ENCODE results near the gene RAPGEF4. TPM values are rescaled to one million over a fixed set of nuclear protein-coding genes. Genes with fewer than 3 reads are reported as not detected.

RAPGEF4 gene
- total and polyA plus RNA-seq, 2 of the 4 experiments (the other 2 are of a cell fraction): 1.7 to 3.2 TPM

GRCh38 chr2:172693037-172693436 is 42.6 kb upstream of the RAPGEF4 start (continued):
- peak; percentile 99 for TF ChIP-seq BHLHE40 (IDR thresholded peaks at IDR 0.05; ENCODE audit: low read depth, low read length)

- Histone ChIP-seq H2BK5ac (ENCODE audit: low read depth, low read length, poor library complexity, severe bottlenecking) (peak overlapping the region; percentile 65), H4K8ac (ENCODE audit: low read depth in 2 of 2, low read length in 2 of 2) (peak overlapping the region; percentile 66 to 82), H3K14ac (replicated peaks; ENCODE audit: low read depth, low read length) (peak overlapping the region; percentile 69), H3K18ac (ENCODE audit: low read depth, low read length) (peak overlapping the region; percentile 87), H3K4ac (ENCODE audit: low read depth, low read length) (peak overlapping the region; percentile 90), H3K9ac (ENCODE audit: low read depth, low read length) (no peak overlapping the region), H2BK20ac (ENCODE audit: low read depth, low read length) (peak overlapping the region; percentile 95), H3K23ac (ENCODE audit: low read depth, low read length) (peak overlapping the region; percentile 72), H3K27ac (ENCODE audit: insufficient read depth, low read length) (peak overlapping the region; percentile 61), H4K5ac (ENCODE audit: low read depth, low read length) (peak overlapping the region; percentile 65), H3K36me3 (ENCODE audit: control insufficient read depth, insufficient read depth, low read length) (no peaks in the 10 kb centered on the region), H3K27me3 (ENCODE audit: control insufficient read depth, insufficient read depth, low read length) (no peaks in the 10 kb centered on the region), H2AFZ (replicated peaks; ENCODE audit: low read length, poor library complexity) (peak overlapping the region; percentile 49), H2BK15ac (ENCODE audit: low read depth, low read length) (peak overlapping the region; percentile 96), H4K20me1 (ENCODE audit: insufficient read depth, low read length) (no peaks in the 10 kb centered on the region), H2BK120ac (ENCODE audit: low read depth, low read length) (peak overlapping the region; percentile 90), H3K4me2 (ENCODE audit: low read depth, low read length) (no peak overlapping the region), H3K9me3 (ENCODE audit: control insufficient read depth, insufficient read depth, low read length) (no peaks in the 10 kb centered on the region), H4K91ac (ENCODE audit: insufficient read depth, low read depth, low read length) (peak overlapping the region; percentile 90), H3K79me1 (ENCODE audit: low read depth in 1 of 2, low read length in 2 of 2) (peaks cover 3 to 14% of the 10 kb centered on the region in 2 experiments; a peak in 2 of 4 replicates), H2AK5ac (ENCODE audit: low read depth, low read length) (peak overlapping the region; percentile 93), H2AK9ac (replicated peaks; ENCODE audit: low read depth, low read length, poor library complexity) (peak overlapping the region; percentile 85), H3K4me3 (ENCODE audit: insufficient read depth, low read depth, low read length) (no peak overlapping the region), H3K4me1 (ENCODE audit: control insufficient read depth, insufficient read depth, low read length) (peaks cover 15% of the 10 kb centered on the region), H3K56ac (ENCODE audit: extremely low read depth, insufficient read depth, low read length) (peak overlapping the region; percentile 59), H3K9me1 (ENCODE audit: insufficient read depth, low read length) (peaks cover 22% of the 10 kb centered on the region)
- in situ Hi-C loops (cut with MboI; ENCODE audit: low sequenced_read_pairs): no loop called here
- no CpG with 5 or more reads among the region's 8 CpGs for WGBS, 2 experiments (ENCODE audit: extremely low coverage in 2 of 2, insufficient read length in 1 of 2)
- ATAC-seq (ENCODE audit: low read depth) (no peak), DNase-seq (no peak)
- intact Hi-C loops (cut with micrococcal nuclease): loop anchor here (2.0 kb wide), 1 partner anchor 39 kb away; no protein-coding TSS in a partner anchor
- dilution Hi-C loops (cut with HindIII; ENCODE audit: low sequenced_read_pairs, unreplicated experiment): no loop called here
- POLR2A ChIA-PET (ENCODE audit: unreplicated experiment): no interaction called here
- TF ChIP-seq CTCF (conservative IDR thresholded peaks at IDR 0.05; ENCODE audit: low read depth, low read length): no peak
- TF ChIP-seq CEBPB (IDR thresholded peaks at IDR 0.05; ENCODE audit: low read depth, low read length): 0 out of 2 replicates have a peak, but pooled peaks have one; percentile 6
- no peak for TF ChIP-seq RAD21 (IDR thresholded peaks at IDR 0.05; ENCODE audit: low read length)
- TF ChIP-seq FOS (IDR thresholded peaks at IDR 0.05; ENCODE audit: low read depth, low read length): no peak
- no peak for TF ChIP-seq MAFK (IDR thresholded peaks at IDR 0.05; ENCODE audit: low read depth, low read length)
- no peak for TF ChIP-seq MAZ (IDR thresholded peaks at IDR 0.05; ENCODE audit: borderline replicate concordance, low read depth, low read length)
- TF ChIP-seq RCOR1 (IDR thresholded peaks at IDR 0.05; ENCODE audit: insufficient replicate concordance, low read length): no peak
- no peak for TF ChIP-seq MXI1 (IDR thresholded peaks at IDR 0.05; ENCODE audit: borderline replicate concordance, low read depth, low read length)
- BruUV-seq (replicated peaks): no TSS peak
- CTCF ChIA-PET: interaction anchor here (0.6 to 1.4 kb wide), 4 partner anchors 18 to 232 kb away, joined by 3 to 4 read pairs (median 3); no protein-coding TSS in a partner anchor
These were observed 41.9 kb upstream of the RAPGEF4 start for GRCh38 chr2:172693529-172694455.

Data from IMR-90 (cell line).